ENCODE measurements around the gene PACSIN3.
A peak's percentile ranks its signal among the peaks of the same experiment; 100 is the strongest.

The PACSIN3 gene

GRCh38 chr11:47162426-47162825 lies 23.8 kb downstream of the PACSIN3 start:
- no peaks in the 10 kb centered on the region for H4K20me1 ChIP-seq (ENCODE audit: insufficient read depth, low read length)
- no peaks in the 10 kb centered on the region for H3K27me3 ChIP-seq (replicated peaks; ENCODE audit: insufficient read depth, low read length)
- no peak overlapping the region for H3K27ac ChIP-seq (ENCODE audit: low read length)
- no peaks in the 10 kb centered on the region for H3K9me2 ChIP-seq (replicated peaks; ENCODE audit: insufficient read depth, low read length)
- 0 out of 2 replicates have a peak, but pooled peaks cover 5% of the 10 kb centered on the region for H3F3A ChIP-seq (ENCODE audit: insufficient read depth, low read length)
- TF ChIP-seq CTCF (IDR thresholded peaks at IDR 0.05; ENCODE audit: low read length) (no peak), EZH2phosphoT487 (IDR thresholded peaks at IDR 0.05; ENCODE audit: low read length) (no peak), EZH2 (optimal IDR thresholded peaks at IDR 0.05; ENCODE audit: low read depth, low read length) (no peak)
- peaks cover 6% of the 10 kb centered on the region for H3K36me3 ChIP-seq (replicated peaks; ENCODE audit: insufficient read depth, low read length)
- no peak overlapping the region for H2AFZ ChIP-seq (ENCODE audit: low read length)
- H3K79me2 ChIP-seq (ENCODE audit: low read length): peaks cover 11% of the 10 kb centered on the region
- DNase-seq: no peak
- H3K4me1 ChIP-seq (ENCODE audit: low read length): no peaks in the 10 kb centered on the region
- H3K4me2 ChIP-seq (ENCODE audit: low read depth, low read length): no peak overlapping the region
- H3K9ac ChIP-seq (ENCODE audit: low read length): no peak overlapping the region
- no peak overlapping the region for H3K4me3 ChIP-seq (ENCODE audit: low read length)
- H3K9me3 ChIP-seq (replicated peaks; ENCODE audit: insufficient read depth, low read length): no peaks in the 10 kb centered on the region

- no peak for DNase-seq
- Histone ChIP-seq H3K9me2 (replicated peaks; ENCODE audit: insufficient read depth, low read length) (no peaks in the 10 kb centered on the region), H3K27me3 (replicated peaks; ENCODE audit: insufficient read depth, low read length) (no peaks in the 10 kb centered on the region), H3F3A (ENCODE audit: insufficient read depth, low read length) (0 out of 2 replicates have a peak, but pooled peaks cover 5% of the 10 kb centered on the region), H3K79me2 (ENCODE audit: low read length) (peaks cover 8% of the 10 kb centered on the region), H3K9me3 (replicated peaks; ENCODE audit: insufficient read depth, low read length) (no peaks in the 10 kb centered on the region), H2AFZ (ENCODE audit: low read length) (no peak overlapping the region), H3K4me2 (ENCODE audit: low read depth, low read length) (no peak overlapping the region), H3K36me3 (replicated peaks; ENCODE audit: insufficient read depth, low read length) (peaks cover 3% of the 10 kb centered on the region), H3K4me1 (ENCODE audit: low read length) (no peaks in the 10 kb centered on the region), H3K27ac (ENCODE audit: low read length) (no peak overlapping the region), H3K4me3 (ENCODE audit: low read length) (no peak overlapping the region), H4K20me1 (ENCODE audit: insufficient read depth, low read length) (no peaks in the 10 kb centered on the region), H3K9ac (ENCODE audit: low read length) (no peak overlapping the region)
- TF ChIP-seq EZH2 (optimal IDR thresholded peaks at IDR 0.05; ENCODE audit: low read depth, low read length): no peak
- no peak for TF ChIP-seq CTCF (IDR thresholded peaks at IDR 0.05; ENCODE audit: low read length)
- TF ChIP-seq EZH2phosphoT487 (IDR thresholded peaks at IDR 0.05; ENCODE audit: low read length): no peak
These were observed 24.3 kb downstream of the PACSIN3 start for GRCh38 chr11:47161890-47162289.

GRCh38 chr11:47161134-47161854 lies 24.9 kb downstream of the PACSIN3 start:
- H2AFZ ChIP-seq (ENCODE audit: low read length): no peak overlapping the region
- H3K27me3 ChIP-seq (replicated peaks; ENCODE audit: insufficient read depth, low read length): no peaks in the 10 kb centered on the region
- DNase-seq: peak; percentile 46
- no peaks in the 10 kb centered on the region for H3K9me2 ChIP-seq (replicated peaks; ENCODE audit: insufficient read depth, low read length)
- H3K36me3 ChIP-seq (replicated peaks; ENCODE audit: insufficient read depth, low read length): no peaks in the 10 kb centered on the region; the same call in 1 of the 2 replicates
- no peak overlapping the region for H3K9ac ChIP-seq (ENCODE audit: low read length)
- no peaks in the 10 kb centered on the region for H3K9me3 ChIP-seq (replicated peaks; ENCODE audit: insufficient read depth, low read length)
- H4K20me1 ChIP-seq (ENCODE audit: insufficient read depth, low read length): no peaks in the 10 kb centered on the region
- no peak overlapping the region for H3K27ac ChIP-seq (ENCODE audit: low read length)
- H3F3A ChIP-seq (ENCODE audit: insufficient read depth, low read length): 0 out of 2 replicates have a peak, but pooled peaks cover 5% of the 10 kb centered on the region
- no peaks in the 10 kb centered on the region for H3K4me1 ChIP-seq (ENCODE audit: low read length)
- H3K4me2 ChIP-seq (ENCODE audit: low read depth, low read length): no peak overlapping the region
- TF ChIP-seq EZH2 (optimal IDR thresholded peaks at IDR 0.05; ENCODE audit: low read depth, low read length): no peak
- peak; percentile 60 for TF ChIP-seq CTCF (IDR thresholded peaks at IDR 0.05; ENCODE audit: low read length)
- no peak for TF ChIP-seq EZH2phosphoT487 (IDR thresholded peaks at IDR 0.05; ENCODE audit: low read length)
- peaks cover 2% of the 10 kb centered on the region; the same call in 1 of the 2 replicates for H3K79me2 ChIP-seq (ENCODE audit: low read length)
- H3K4me3 ChIP-seq (ENCODE audit: low read length): no peak overlapping the region

Data from MM.1S (cell line).